Stomach smooth muscle (tissue), 2 donors: ENCODE measurements around the gene CCDC68.

Experiments
- H3K27ac ChIP-seq: one replicate; pipeline ENCODE4 v1.7.0; 2013; ENCODE audit warnings: mild to moderate bottlenecking, low read length, inconsistent platforms
- H3K27me3 ChIP-seq, 2 donors: one replicate each; pipeline ENCODE4 v1.7.0; 2013; ENCODE audit warnings: low read length in 2 of 2; ENCODE audit not compliant: insufficient read depth in 2 of 2, control insufficient read depth in 1 of 2
- H3K36me3 ChIP-seq, 2 donors: one replicate each; pipeline ENCODE4 v1.7.0; 2013; ENCODE audit warnings: low read length in 2 of 2; ENCODE audit not compliant: control insufficient read depth in 2 of 2, insufficient read depth in 2 of 2
- H3K4me1 ChIP-seq: one replicate; pipeline ENCODE4 v1.7.0; 2013; ENCODE audit warnings: low read length; ENCODE audit not compliant: control insufficient read depth, insufficient read depth
- H3K4me3 ChIP-seq, 2 donors: one replicate each; pipeline ENCODE4 v1.7.0; 2013; ENCODE audit warnings: low read length in 2 of 2
- H3K9ac ChIP-seq, 2 donors: one replicate each; pipeline ENCODE4 v1.7.0; 2013; ENCODE audit warnings: low read length in 2 of 2, mild to moderate bottlenecking in 1 of 2
- H3K9me3 ChIP-seq, 2 donors: one replicate each; pipeline ENCODE4 v1.7.0; 2013; ENCODE audit warnings: low read length in 2 of 2; ENCODE audit not compliant: control insufficient read depth in 2 of 2
- donor health status: healthy.
- donor health status: Pancreatic carcinoma.

Gene CCDC68

GRCh38 chr18:54904581-54904980, 54.7 kb downstream of the CCDC68 start:
- no peaks in the 10 kb centered on the region for H3K9me3 ChIP-seq
- H3K27ac ChIP-seq: no peak overlapping the region
- H3K9ac ChIP-seq: no peak overlapping the region
- no peaks in the 10 kb centered on the region for H3K27me3 ChIP-seq
- H3K4me1 ChIP-seq: no peaks in the 10 kb centered on the region
- no peak overlapping the region for H3K4me3 ChIP-seq
- H3K36me3 ChIP-seq: no peaks in the 10 kb centered on the region

GRCh38 chr18:54900290-54900689, 59.0 kb downstream of the CCDC68 start:
- no peaks in the 10 kb centered on the region for H3K4me1 ChIP-seq
- no peak overlapping the region for H3K27ac ChIP-seq
- no peaks in the 10 kb centered on the region for H3K27me3 ChIP-seq
- H3K9ac ChIP-seq: no peak overlapping the region
- no peak overlapping the region for H3K4me3 ChIP-seq
- H3K36me3 ChIP-seq: no peaks in the 10 kb centered on the region
- no peaks in the 10 kb centered on the region for H3K9me3 ChIP-seq

- no peaks in the 10 kb centered on the region for H3K9me3 ChIP-seq
- no peaks in the 10 kb centered on the region for H3K36me3 ChIP-seq
- no peaks in the 10 kb centered on the region for H3K27me3 ChIP-seq
- H3K4me3 ChIP-seq: no peak overlapping the region
- H3K9ac ChIP-seq: no peak overlapping the region
- H3K27ac ChIP-seq: no peak overlapping the region
- no peaks in the 10 kb centered on the region for H3K4me1 ChIP-seq
Observed at GRCh38 chr18:54899500-54899899, 59.8 kb downstream of the CCDC68 start.

- Histone ChIP-seq H3K4me3 (no peak overlapping the region), H3K9me3 (no peaks in the 10 kb centered on the region), H3K36me3 (no peaks in the 10 kb centered on the region), H3K4me1 (no peaks in the 10 kb centered on the region), H3K27ac (no peak overlapping the region), H3K9ac (no peak overlapping the region), H3K27me3 (no peaks in the 10 kb centered on the region)
Observed at GRCh38 chr18:54888933-54889332, 70.3 kb downstream of the CCDC68 start.

- H3K27me3 ChIP-seq: no peaks in the 10 kb centered on the region
- H3K9me3 ChIP-seq: no peaks in the 10 kb centered on the region
- H3K27ac ChIP-seq: no peak overlapping the region
- H3K4me1 ChIP-seq: no peaks in the 10 kb centered on the region
- H3K9ac ChIP-seq: no peak overlapping the region
- H3K4me3 ChIP-seq: no peak overlapping the region
- no peaks in the 10 kb centered on the region for H3K36me3 ChIP-seq
Observed at GRCh38 chr18:54888378-54888777, 70.9 kb downstream of the CCDC68 start.

GRCh38 chr18:54883816-54884604, 75.3 kb downstream of the CCDC68 start:
- Histone ChIP-seq H3K9ac (no peak overlapping the region), H3K27ac (no peak overlapping the region), H3K27me3 (no peaks in the 10 kb centered on the region), H3K9me3 (no peaks in the 10 kb centered on the region), H3K4me1 (no peaks in the 10 kb centered on the region), H3K4me3 (no peak overlapping the region), H3K36me3 (no peaks in the 10 kb centered on the region)

GRCh38 chr18:54882318-54882717, 76.9 kb downstream of the CCDC68 start:
- no peak overlapping the region for H3K9ac ChIP-seq
- H3K27ac ChIP-seq: no peak overlapping the region
- H3K4me1 ChIP-seq: no peaks in the 10 kb centered on the region
- no peaks in the 10 kb centered on the region for H3K9me3 ChIP-seq
- no peaks in the 10 kb centered on the region for H3K27me3 ChIP-seq
- no peaks in the 10 kb centered on the region for H3K36me3 ChIP-seq
- no peak overlapping the region for H3K4me3 ChIP-seq

GRCh38 chr18:54881229-54881768, 78.0 kb downstream of the CCDC68 start:
- Histone ChIP-seq H3K4me3 (no peak overlapping the region), H3K4me1 (no peaks in the 10 kb centered on the region), H3K27me3 (no peaks in the 10 kb centered on the region), H3K9ac (no peak overlapping the region), H3K27ac (no peak overlapping the region), H3K36me3 (no peaks in the 10 kb centered on the region), H3K9me3 (no peaks in the 10 kb centered on the region)

GRCh38 chr18:54880395-54881105, 78.7 kb downstream of the CCDC68 start:
- no peaks in the 10 kb centered on the region for H3K9me3 ChIP-seq
- H3K9ac ChIP-seq: no peak overlapping the region
- H3K36me3 ChIP-seq: no peaks in the 10 kb centered on the region
- H3K4me1 ChIP-seq: no peaks in the 10 kb centered on the region
- no peak overlapping the region for H3K4me3 ChIP-seq
- no peak overlapping the region for H3K27ac ChIP-seq
- H3K27me3 ChIP-seq: no peaks in the 10 kb centered on the region

- H3K4me3 ChIP-seq: no peak overlapping the region
- H3K27ac ChIP-seq: no peak overlapping the region
- H3K36me3 ChIP-seq: no peaks in the 10 kb centered on the region
- no peak overlapping the region for H3K9ac ChIP-seq
- no peaks in the 10 kb centered on the region for H3K4me1 ChIP-seq
- no peaks in the 10 kb centered on the region for H3K27me3 ChIP-seq
- no peaks in the 10 kb centered on the region for H3K9me3 ChIP-seq
Observed at GRCh38 chr18:54879691-54880090, 79.6 kb downstream of the CCDC68 start.
